Ovary (tissue), 9 donors: Measurements from ENCODE around the gene HTR3D. TPM values are rescaled to one million over a fixed set of nuclear protein-coding genes. Genes with fewer than 3 reads are reported as not detected.

Source experiments
- DNase-seq, 5 donors: peaks; one replicate each; pipeline ENCODE4 v3.0.0-alpha.2; 2019 to 2020
- H3K27ac ChIP-seq, 2 donors: fragments of 200-600 bp; one replicate each; pipeline versions ENCODE4 v1.5.1 to v1.8.0; 2019 to 2022
- H3K27me3 ChIP-seq: fragments of 200-600 bp; one replicate; pipeline ENCODE4 v1.8.0; 2022
- H3K36me3 ChIP-seq: fragments of 200-600 bp; sonication (generic); one replicate; pipeline ENCODE4 v1.5.1; 2019
- H3K4me1 ChIP-seq: one replicate; pipeline ENCODE4 v1.8.1; 2013; ENCODE audit warnings: mild to moderate bottlenecking, moderate library complexity; ENCODE audit not compliant: insufficient read depth
- H3K4me3 ChIP-seq: fragments of 200-600 bp; sonication (generic); one replicate; pipeline ENCODE4 v1.5.1; 2017
- H3K9me3 ChIP-seq, 2 donors: fragments of 200-600 bp in 1 of 2; sonication (generic) in 1 of 2; one replicate each; pipeline versions ENCODE4 v1.5.1 to v1.8.1; 2013 to 2019; ENCODE audit warnings: mild to moderate bottlenecking in 1 of 2, moderate library complexity in 1 of 2
- EP300 ChIP-seq: sonication (generic); formaldehyde crosslinking; IDR thresholded peaks from one replicate; pipeline ENCODE4 v1.6.1; 2017; ENCODE audit warnings: antibody characterized with exemption
- POLR2A ChIP-seq: fragments of 450-650 bp; IDR thresholded peaks from one replicate; pipeline ENCODE4 v1.6.1; 2017; ENCODE audit warnings: antibody characterized with exemption, mild to moderate bottlenecking, moderate library complexity
- WGBS, 3 donors: extraction: QIAGEN DNeasy Blood & Tissue Kit in 1 of 3; methylation state at CpG; one replicate each; pipeline versions ENCODE4 v1.1.5 to v1.1.7; 2013 to 2017; 5-methylcytosine and 5-hydroxymethylcytosine counted together
- intact Hi-C, 4 donors: fragments of 100-400 bp; cut with DNase I; formaldehyde crosslinking; loops; one replicate each; pipeline versions ENCODE4 v1.11.0 to v1.15.1; 2022 to 2023
- polyA plus RNA-seq, 2 donors: library from polyadenylated mRNA; stranded (reverse); fragments of 200-250 nt in 1 of 2; fragments of 350-450 nt in 1 of 2; fragmentation: Illumina TruSeq in 1 of 2; extraction: RNeasy Lipid Tissue Mini Kit (QIAGEN cat#74804) in 1 of 2; gene quantifications; one replicate each; pipeline ENCODE4 v1.2.3, GENCODE V29; 2013 to 2014
- small RNA-seq: library from RNA; depleted of rRNA; stranded (forward); fragments of <200 nt; gene quantifications from one replicate; pipeline ENCODE3, GENCODE V24; 2016
- total RNA-seq, 7 donors: library from RNA; depleted of rRNA in 2 of 7; stranded (reverse); fragments of >200 nt in 2 of 7; fragmentation: NEBNext Ultra II Directional in 3 of 7; extraction: Animal tissue kit (Norgen Biotek cat#: 25700) in 3 of 7; gene quantifications; one replicate each; pipeline versions ENCODE4 v1.1.0 to v1.2.4, GENCODE V29; 2016 to 2023
- TF ChIP-seq, protein P1 (sequence below), 3 donors: fragments of 450-650 bp in 2 of 3; fragments of 200-600 bp in 1 of 3; IDR thresholded peaks; one replicate each; pipeline versions ENCODE4 v1.5.1 to v1.8.0; 2016 to 2022; ENCODE audit warnings: antibody characterized with exemption in 3 of 3, mild to moderate bottlenecking in 1 of 3
- donor health status: DM: no; HTN: no; CAD: no; lungs with moderate emphysema.
- donor health status: DM: no; HTN: no; CAD: no.
- donor health status: Bipolar disorder and iron deficiency.
- donor health status: DM: yes; HTN: yes; CAD: no.
- donor health status: DM: no; HTN: no; CAD: no.
- donor health status: DM: yes; HTN: yes; CAD: no.

HTR3D gene
- total and polyA plus RNA-seq, 9 donors: 0.24 TPM; not detected in 8

DNA sequence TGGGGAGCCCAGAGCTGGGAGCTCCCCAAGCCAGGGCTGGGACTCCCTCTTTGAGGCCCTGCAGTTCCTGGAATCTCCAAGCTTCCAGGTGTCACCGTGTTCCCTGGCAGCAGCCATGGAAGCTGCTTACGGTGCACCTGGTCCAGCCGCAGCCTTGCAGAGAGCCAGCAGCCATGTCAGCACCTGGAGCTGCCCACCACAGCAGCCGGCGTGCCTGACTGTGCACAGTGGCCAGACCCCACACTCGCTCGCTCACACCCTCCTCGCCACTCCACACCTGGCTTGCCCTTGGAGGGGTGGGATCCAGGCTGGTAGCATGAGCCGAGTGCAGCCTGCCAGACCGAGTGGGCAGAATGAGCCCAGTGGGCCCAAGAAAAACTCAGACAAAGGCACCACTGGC, 50.5 kb downstream of the HTR3D start:
- no peak for TF ChIP-seq POLR2A
- no peak for TF ChIP-seq EP300
- TF ChIP-seq, protein P1, sequence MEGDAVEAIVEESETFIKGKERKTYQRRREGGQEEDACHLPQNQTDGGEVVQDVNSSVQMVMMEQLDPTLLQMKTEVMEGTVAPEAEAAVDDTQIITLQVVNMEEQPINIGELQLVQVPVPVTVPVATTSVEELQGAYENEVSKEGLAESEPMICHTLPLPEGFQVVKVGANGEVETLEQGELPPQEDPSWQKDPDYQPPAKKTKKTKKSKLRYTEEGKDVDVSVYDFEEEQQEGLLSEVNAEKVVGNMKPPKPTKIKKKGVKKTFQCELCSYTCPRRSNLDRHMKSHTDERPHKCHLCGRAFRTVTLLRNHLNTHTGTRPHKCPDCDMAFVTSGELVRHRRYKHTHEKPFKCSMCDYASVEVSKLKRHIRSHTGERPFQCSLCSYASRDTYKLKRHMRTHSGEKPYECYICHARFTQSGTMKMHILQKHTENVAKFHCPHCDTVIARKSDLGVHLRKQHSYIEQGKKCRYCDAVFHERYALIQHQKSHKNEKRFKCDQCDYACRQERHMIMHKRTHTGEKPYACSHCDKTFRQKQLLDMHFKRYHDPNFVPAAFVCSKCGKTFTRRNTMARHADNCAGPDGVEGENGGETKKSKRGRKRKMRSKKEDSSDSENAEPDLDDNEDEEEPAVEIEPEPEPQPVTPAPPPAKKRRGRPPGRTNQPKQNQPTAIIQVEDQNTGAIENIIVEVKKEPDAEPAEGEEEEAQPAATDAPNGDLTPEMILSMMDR (IDR thresholded peaks at IDR 0.05): no peak
- intact Hi-C loops: no loop called here
- 87 to 93% (median 92%) methylated on average over 10 of the region's 10 CpGs for WGBS, 3 donors
- H3K4me3 ChIP-seq: no peak overlapping the region
- DNase-seq: no peak
- H3K27ac ChIP-seq: no peak overlapping the region
- no peaks in the 10 kb centered on the region for H3K4me1 ChIP-seq
- H3K9me3 ChIP-seq: no peaks in the 10 kb centered on the region
- H3K36me3 ChIP-seq: no peaks in the 10 kb centered on the region
- H3K27me3 ChIP-seq: no peaks in the 10 kb centered on the region

DNA sequence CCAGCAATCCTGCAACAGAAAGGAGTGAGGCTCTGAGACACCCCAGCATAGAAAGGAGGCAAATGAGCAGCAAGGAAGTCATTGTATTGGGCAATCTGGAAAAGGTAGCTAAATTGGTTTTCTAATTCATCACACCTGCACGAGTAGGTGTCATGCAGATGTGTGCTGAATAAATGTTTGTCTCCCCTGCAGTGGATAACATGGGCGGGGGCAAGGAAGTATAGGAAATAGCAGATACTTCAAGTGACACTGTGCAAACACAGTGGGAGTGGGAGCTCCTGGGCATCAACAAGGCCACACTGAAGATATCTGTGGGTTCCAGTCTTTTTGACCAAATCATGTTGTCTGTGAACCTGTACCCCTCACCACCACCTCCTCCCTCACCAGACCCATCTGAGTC, 50.9 kb downstream of the HTR3D start:
- Histone ChIP-seq H3K27me3 (no peaks in the 10 kb centered on the region), H3K9me3 (no peaks in the 10 kb centered on the region), H3K4me1 (no peaks in the 10 kb centered on the region), H3K4me3 (no peak overlapping the region), H3K27ac (no peak overlapping the region), H3K36me3 (no peaks in the 10 kb centered on the region)
- no peak for DNase-seq
- TF ChIP-seq EP300 (no peak), POLR2A (no peak)
- TF ChIP-seq, protein P1 (IDR thresholded peaks at IDR 0.05): no peak
- intact Hi-C loops: no loop called here
- WGBS, 3 donors: 75 to 81% (median 80%) methylated on average over 2 of the region's 2 CpGs

DNA sequence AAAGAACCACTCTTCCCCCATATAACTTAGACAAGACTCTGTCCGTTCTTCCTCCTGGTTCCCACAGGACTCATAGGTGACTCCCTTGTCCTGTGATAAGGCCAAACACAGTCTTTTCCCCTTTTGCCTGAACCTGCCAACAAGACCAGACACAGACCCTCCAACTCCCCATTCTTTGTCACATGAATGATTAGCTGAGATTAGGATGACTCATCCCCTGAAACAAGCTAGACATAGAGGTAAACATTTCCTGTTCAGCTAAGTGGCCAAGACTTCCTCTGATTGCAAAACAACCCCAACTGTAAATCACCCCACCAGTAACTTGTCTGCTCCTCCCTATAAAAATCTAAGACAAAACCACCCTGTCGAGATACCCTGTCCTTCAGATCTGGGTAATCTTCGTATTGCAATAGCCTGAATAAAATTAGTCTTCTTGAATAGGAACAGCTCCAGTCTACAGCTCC, 53.9 kb downstream of the HTR3D start:
- Histone ChIP-seq H3K4me1 (no peaks in the 10 kb centered on the region), H3K27me3 (no peaks in the 10 kb centered on the region), H3K4me3 (no peak overlapping the region), H3K9me3 (no peaks in the 10 kb centered on the region), H3K36me3 (no peaks in the 10 kb centered on the region), H3K27ac (no peak overlapping the region)
- no peak for DNase-seq
- intact Hi-C loops: no loop called here
- WGBS, 3 donors: 22 to 41% (median 30%) methylated on average over 3 of the region's 3 CpGs
- TF ChIP-seq, protein P1 (IDR thresholded peaks at IDR 0.05): no peak

Small RNA genes within 50 kb of the gene (small RNA-seq; reads per million reads assigned to genes)
- gene RF00019: not detected

Other genes starting within 250 kb of the HTR3D start
- 1 to 10 TPM in 5 of 7 donors, under 1 TPM in 2; 0.48 to 3.1 (median 1.4) TPM for gene MAP6D1, start 206.2 kb upstream of the HTR3D start, total RNA-seq
- gene MAP6D1, start 206.2 kb upstream of the HTR3D start, polyA plus RNA-seq: 1 to 10 TPM in 1 of 2 donors, under 1 TPM in 1; 0.47 to 1.2 TPM
- 10 to 100 TPM; 32.7 to 65.0 (median 56.3) TPM for gene PARL, start 146.9 kb upstream of the HTR3D start, total RNA-seq
- gene PARL, start 146.9 kb upstream of the HTR3D start, polyA plus RNA-seq: 10 to 100 TPM; 50.5 to 55.6 TPM
- gene ABCC5, start 13.9 kb upstream of the HTR3D start, total RNA-seq: 10 to 100 TPM; 16.3 to 23.1 (median 19.8) TPM
- gene ABCC5, start 13.9 kb upstream of the HTR3D start, polyA plus RNA-seq: 10 to 100 TPM; 19.4 to 29.4 TPM
- gene HTR3C, start 21.3 kb downstream of the HTR3D start, total RNA-seq: not detected
- gene HTR3C, start 21.3 kb downstream of the HTR3D start, polyA plus RNA-seq: not detected
- gene HTR3E, start 65.3 kb downstream of the HTR3D start, total RNA-seq: not detected
- gene HTR3E, start 65.3 kb downstream of the HTR3D start, polyA plus RNA-seq: not detected
- 10 to 100 TPM; 18.6 to 31.9 (median 28.7) TPM for gene EIF2B5, start 103.6 kb downstream of the HTR3D start, total RNA-seq
- gene EIF2B5, start 103.6 kb downstream of the HTR3D start, polyA plus RNA-seq: 10 to 100 TPM; 26.2 to 42.4 TPM
- 10 to 100 TPM; 30.2 to 93.8 (median 74.8) TPM for gene DVL3, start 123.6 kb downstream of the HTR3D start, total RNA-seq
- gene DVL3, start 123.6 kb downstream of the HTR3D start, polyA plus RNA-seq: 10 to 100 TPM; 40.8 to 48.1 TPM
- 100 to 1,000 TPM; 107 to 281 (median 252) TPM for gene AP2M1, start 143.1 kb downstream of the HTR3D start, total RNA-seq
- gene AP2M1, start 143.1 kb downstream of the HTR3D start, polyA plus RNA-seq: 100 to 1,000 TPM; 236 to 371 TPM
- 10 to 100 TPM; 56.6 to 82.0 (median 61.7) TPM for gene ABCF3, start 154.5 kb downstream of the HTR3D start, total RNA-seq
- 10 to 100 TPM; 30.2 to 42.8 TPM for gene ABCF3, start 154.5 kb downstream of the HTR3D start, polyA plus RNA-seq
- gene VWA5B2, start 197.8 kb downstream of the HTR3D start, total RNA-seq: 1 to 10 TPM in 1 of 7 donors, under 1 TPM in 5, not detected in 1; 0.24 to 5.9 (median 0.64) TPM
- gene VWA5B2, start 197.8 kb downstream of the HTR3D start, polyA plus RNA-seq: under 1 TPM; 0.15 to 0.36 TPM
- gene ALG3, start 217.2 kb downstream of the HTR3D start, total RNA-seq: 10 to 100 TPM; 20.0 to 42.0 (median 23.0) TPM
- gene ALG3, start 217.2 kb downstream of the HTR3D start, polyA plus RNA-seq: 10 to 100 TPM; 17.8 to 25.4 TPM
- 1 to 10 TPM; 1.6 to 3.3 (median 2.1) TPM for gene EEF1AKMT4, start 217.9 kb downstream of the HTR3D start, total RNA-seq
- gene EEF1AKMT4, start 217.9 kb downstream of the HTR3D start, polyA plus RNA-seq: 1 to 10 TPM in 1 of 2 donors, under 1 TPM in 1; 0.87 to 1.2 TPM
- gene CAMK2N2, start 229.8 kb downstream of the HTR3D start, total RNA-seq: under 1 TPM in 2 of 7 donors, not detected in 5; 0.23 to 0.26 TPM
- gene CAMK2N2, start 229.8 kb downstream of the HTR3D start, polyA plus RNA-seq: under 1 TPM; 0.08 to 0.13 TPM
- not detected for gene ECE2, start 244.3 kb downstream of the HTR3D start, total RNA-seq
- under 1 TPM in 1 of 2 donors, not detected in 1; 0.43 TPM for gene ECE2, start 244.3 kb downstream of the HTR3D start, polyA plus RNA-seq